Tracheal epithelial cell (primary cell): Measurements from ENCODE around the gene SPCS1. TPM values are rescaled to one million over a fixed set of nuclear protein-coding genes. Genes with fewer than 3 reads are reported as not detected.

ENCODE experiments used
- total RNA-seq: library from RNA; depleted of rRNA; stranded (reverse); fragments of >200 nt; gene quantifications from 2 replicates; pipeline ENCODE4 v1.2.1, GENCODE V29; 2014

The SPCS1 gene
- 39.8 and 47.5 TPM in 2 replicates for total RNA-seq

DNA sequence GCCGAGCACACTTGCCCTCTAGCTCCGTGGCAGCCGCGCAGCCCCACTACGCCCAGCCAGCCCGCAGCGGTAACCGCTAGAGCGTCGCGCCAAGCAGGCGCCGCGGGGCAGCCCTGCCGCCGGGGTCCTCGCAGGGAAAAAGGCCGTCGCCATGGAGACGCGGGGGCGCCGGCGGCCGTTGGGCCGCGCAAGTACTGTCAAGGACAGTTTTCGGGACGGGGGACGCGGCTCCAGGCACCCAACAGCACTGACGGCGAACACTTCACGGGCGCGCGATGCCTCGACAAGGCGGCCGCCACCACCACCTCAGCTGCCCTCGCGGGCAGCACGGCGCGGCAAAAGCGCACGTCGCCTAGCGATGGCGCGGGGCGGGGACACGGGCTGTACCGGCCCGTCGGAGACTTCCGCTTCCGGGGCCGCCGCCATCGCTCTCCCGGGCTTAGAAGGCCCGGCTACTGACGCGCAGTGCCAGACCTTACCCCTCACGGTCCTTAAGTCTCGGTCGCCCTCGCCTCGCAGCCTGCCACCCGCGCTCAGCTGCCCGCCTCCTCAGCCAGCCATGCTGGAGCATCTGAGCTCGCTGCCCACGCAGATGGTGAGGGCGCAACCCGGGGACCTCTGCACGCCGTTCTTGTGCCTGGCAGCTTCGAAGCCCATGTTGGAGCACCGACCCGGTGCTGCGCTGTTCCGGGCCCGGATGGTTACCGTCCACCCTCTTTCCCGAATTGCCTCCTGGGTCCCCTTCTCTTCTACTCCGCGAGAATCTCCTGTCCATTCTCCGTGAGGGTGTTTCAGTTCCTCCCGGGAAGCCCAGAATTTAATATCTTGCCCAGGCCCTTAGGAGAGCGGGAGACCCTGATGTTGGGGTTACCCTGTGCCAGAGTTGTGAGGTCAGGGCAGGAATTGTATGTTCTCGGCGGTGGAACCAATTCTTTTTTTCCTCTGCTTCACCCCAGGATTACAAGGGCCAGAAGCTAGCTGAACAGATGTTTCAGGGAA, at the start of gene SPCS1, which contains the start of gene GLT8D1:
Gene SPCS1 (plus strand): TSS at position 419 of the 999 bp plus-strand sequence. CDS start 141 bp downstream, at position 560.
Gene GLT8D1 (minus strand): TSS at position 104 of the 999 bp plus-strand sequence. CDS start 5,331 bp downstream, outside the sequence.

DNA sequence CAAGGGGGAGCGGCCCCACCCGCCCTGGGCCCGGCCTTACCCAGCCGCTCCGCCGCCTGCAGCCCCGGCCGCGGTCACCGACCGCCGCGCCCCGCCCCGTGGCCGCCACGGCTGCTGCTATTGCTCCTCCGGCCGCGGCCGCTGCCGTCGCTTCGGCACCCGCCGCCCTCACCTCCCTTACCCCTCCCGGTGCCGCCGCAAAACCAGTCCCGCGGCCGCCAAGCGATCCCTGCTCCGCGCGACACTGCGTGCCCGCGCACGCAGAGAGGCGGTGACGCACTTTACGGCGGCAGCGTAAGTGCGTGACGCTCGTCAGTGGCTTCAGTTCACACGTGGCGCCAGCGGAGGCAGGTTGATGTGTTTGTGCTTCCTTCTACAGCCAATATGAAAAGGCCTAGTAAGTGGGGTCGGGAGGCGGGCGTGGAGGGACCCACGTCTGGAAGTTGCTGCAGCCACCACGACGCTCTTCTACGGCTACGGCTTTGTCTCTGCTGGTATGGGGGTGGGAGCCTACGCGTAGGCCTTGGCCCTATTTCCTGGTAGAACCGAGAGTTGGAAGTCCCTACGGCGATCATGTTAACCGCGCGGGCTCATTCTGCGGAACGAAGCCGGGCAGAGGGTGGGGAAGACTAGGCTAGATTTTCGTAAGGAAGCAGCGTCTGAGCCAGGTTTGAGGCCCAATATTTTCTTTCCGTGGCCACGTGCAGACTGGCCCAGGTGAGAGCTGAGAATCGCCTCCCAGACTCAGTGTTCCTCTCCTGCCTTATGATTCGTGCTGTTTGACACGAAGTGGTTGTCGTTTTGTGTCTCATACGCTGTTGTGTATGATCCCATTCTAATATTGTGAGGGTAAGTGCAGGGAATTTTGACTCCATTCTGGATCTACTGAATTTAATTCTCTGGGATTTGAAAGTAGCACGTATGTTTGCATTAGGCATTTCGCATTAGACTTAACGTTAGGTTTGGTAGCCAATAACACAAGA, 19.9 kb upstream of the SPCS1 start, which contains the start of the genes GNL3 and PBRM1:
Gene GNL3 (plus strand): TSS at position 324 of the 983 bp plus-strand sequence. CDS start 61 bp downstream, at position 385.
Gene PBRM1 (minus strand): TSS at position 205 of the 983 bp plus-strand sequence.

Other genes starting within 250 kb of the SPCS1 start
- 0.21 and 0.24 TPM in 2 replicates for gene STAB1, start 210.8 kb upstream of the SPCS1 start, total RNA-seq
- 26.2 and 30.8 TPM in 2 replicates for gene NT5DC2, start 172.2 kb upstream of the SPCS1 start, total RNA-seq
- 0.48 and 1.1 TPM in 2 replicates for gene UQCC5, start 169.5 kb upstream of the SPCS1 start, total RNA-seq
- 48.0 and 78.2 TPM in 2 replicates for gene PBRM1, start 20.2 kb upstream of the SPCS1 start, total RNA-seq
- gene GNL3, start 20.1 kb upstream of the SPCS1 start, total RNA-seq: 202 and 315 TPM in 2 replicates
- 67.6 and 68.7 TPM in 2 replicates for gene GLT8D1, start 315 bp upstream of the SPCS1 start, total RNA-seq
- 20.5 and 24.7 TPM in 2 replicates for gene NEK4, start 64.8 kb downstream of the SPCS1 start, total RNA-seq
- not detected in 2 replicates for gene ITIH1, start 71.5 kb downstream of the SPCS1 start, total RNA-seq
- gene ITIH3, start 88.7 kb downstream of the SPCS1 start, total RNA-seq: not detected in 2 replicates
- 1.1 and 1.9 TPM in 2 replicates for gene ITIH4, start 124.6 kb downstream of the SPCS1 start, total RNA-seq
- not detected in 2 replicates for gene MUSTN1, start 128.9 kb downstream of the SPCS1 start, total RNA-seq
- 16.4 and 19.5 TPM in 2 replicates for gene STIMATE, start 191.4 kb downstream of the SPCS1 start, total RNA-seq